Measurements from ENCODE around the gene SGMS1.
A peak's percentile ranks its signal among the peaks of the same experiment; 100 is the strongest.
"Not testable (repeated sequence)": the region's sequence is repeated elsewhere in the genome, so short reads cannot be mapped to it uniquely, and the experiment has no call there.

SGMS1 gene

GRCh38 chr10:50580262-50580891 lies 43.4 kb downstream of the SGMS1 start:
- DNase-seq (ENCODE audit: low spot score), result no peak

- DNase-seq (ENCODE audit: low spot score), result no peak
Observed at GRCh38 chr10:50579491-50580261, 44.1 kb downstream of the SGMS1 start.

DNA sequence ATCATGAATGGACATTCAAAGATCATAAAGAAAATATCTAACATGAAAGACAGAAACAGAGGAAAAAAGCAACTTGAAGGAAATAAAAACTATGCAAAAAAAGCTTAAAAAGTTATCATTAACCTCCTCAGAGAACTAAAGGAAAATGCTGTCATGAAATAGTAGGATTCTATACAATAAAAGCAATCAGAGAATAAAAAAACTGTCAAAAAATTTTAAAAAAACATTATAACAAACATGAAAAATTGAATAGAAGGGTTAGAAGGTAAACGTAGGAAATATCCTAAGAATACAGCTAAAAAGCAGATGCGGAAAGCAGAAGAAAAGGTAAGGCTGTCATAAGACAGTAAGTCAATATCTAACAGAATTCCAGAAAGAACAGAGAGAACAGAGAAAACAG lies 44.8 kb downstream of the SGMS1 start:
- no peak for DNase-seq (ENCODE audit: low spot score)

DNA sequence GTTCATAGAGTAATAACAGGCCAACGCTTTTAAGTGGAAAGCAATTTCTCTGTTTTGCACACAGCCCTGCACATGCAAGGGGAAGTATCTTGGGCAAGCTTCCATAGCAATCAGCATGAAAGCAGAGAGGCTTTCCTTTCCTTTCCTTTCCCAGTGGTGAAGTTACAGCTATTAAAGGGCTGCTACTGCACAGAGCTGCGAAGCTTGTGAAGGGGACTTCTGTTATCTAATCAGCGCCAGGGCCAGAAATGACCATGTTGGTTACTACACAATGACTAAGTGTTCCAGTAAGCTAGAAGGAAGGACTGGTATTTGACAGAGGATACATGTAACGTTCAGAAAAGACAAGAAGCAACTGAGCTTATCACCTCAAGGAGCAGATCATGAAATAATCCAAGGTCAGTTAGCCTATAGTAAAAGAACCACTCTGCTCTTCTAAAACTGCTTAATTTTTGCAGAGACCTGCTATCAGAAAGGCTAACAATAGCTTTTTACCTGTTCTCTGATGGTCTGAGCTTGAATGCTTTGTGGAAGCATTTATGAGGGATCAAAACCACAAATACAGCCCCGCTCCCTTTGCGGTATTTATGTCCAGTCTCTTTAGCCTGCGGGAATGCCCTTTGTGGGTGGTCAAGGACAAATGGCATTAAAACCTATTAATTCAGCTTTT lies 45.9 kb downstream of the SGMS1 start:
- DNase-seq (ENCODE audit: low spot score), result peak; percentile 10

GRCh38 chr10:50577010-50577409 lies 46.7 kb downstream of the SGMS1 start:
- DNase-seq (ENCODE audit: low spot score), result no peak

DNA sequence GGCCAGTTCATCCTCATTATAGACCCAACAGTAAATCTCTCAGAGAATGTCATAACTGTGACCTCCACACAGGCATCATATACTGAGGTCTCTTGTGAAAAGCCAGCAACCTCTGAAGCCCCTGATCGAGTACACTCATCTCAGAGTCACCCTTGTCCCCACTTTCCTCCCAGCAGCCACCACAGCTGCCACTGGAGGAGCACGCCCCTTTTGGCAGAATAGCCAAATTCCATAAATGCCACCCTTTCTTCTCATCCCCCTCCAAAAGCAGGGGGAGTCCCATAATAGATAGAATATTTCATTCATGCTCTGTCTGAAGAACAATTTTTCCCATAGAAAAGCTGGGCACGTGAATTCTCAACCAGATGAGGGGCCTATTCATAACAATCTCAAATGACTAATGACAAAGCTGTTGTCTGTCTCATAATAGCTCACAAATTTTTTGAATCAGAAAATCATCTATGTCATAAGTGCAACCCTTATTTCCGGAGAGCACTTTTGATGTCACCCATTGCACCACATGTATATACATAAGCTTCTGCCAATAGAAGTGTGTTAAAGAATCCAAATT lies 47.4 kb downstream of the SGMS1 start:
- DNase-seq (ENCODE audit: low spot score), result peak; percentile 52

DNA sequence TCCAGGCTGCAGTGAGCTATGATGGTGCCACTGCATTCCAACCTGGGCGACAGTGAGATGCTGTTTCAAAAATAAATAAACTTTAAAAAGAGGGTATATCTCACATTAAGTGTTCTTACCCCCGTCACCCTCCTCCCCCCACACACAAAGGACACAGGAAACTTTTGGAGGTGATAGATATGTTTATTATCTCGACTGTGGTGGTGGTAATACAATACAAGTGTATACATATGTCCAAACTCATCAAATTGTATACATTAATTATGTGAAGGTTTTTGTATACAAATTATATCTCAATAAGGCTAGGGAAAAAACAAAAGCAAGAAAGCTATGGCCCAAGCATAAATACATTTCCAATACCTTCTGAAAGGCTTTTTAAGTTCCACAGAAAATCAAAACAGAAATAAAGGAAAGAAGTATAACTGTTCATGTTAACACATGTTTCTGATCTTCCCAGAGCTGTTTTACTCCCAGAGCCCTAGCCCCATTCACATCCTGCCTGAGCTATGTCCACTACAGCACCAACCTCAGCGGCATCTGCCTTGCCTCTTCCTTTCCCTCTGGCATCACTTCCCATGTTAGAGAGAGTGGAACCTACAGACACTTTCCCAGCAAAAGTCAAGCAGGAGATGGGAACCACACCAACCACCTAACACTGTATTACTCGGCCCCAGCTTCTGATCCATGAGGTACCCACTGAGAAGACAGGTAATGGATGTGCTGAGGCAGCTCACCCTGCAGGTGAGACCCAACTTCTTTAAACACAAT lies 48.1 kb downstream of the SGMS1 start:
- no peak for DNase-seq (ENCODE audit: low spot score)

DNA sequence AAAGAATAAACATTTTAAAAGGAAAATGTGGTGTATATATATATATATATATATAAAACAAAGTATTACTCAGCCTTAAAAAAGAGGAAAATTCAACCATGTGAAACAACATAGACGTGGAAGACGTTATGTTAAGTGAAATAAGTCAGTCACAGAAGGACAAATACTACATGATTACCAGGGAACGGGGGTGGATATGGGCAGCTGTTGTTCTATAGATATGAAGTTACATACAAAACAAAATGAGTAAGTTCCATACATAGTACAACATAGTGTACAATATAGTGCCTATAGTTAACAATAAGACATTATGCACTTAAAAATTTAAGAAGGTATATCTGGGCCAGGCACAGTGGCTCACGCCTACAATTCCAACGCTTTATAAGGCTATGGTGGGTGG lies 48.8 kb downstream of the SGMS1 start:
- no peak for DNase-seq (ENCODE audit: low spot score)

DNA sequence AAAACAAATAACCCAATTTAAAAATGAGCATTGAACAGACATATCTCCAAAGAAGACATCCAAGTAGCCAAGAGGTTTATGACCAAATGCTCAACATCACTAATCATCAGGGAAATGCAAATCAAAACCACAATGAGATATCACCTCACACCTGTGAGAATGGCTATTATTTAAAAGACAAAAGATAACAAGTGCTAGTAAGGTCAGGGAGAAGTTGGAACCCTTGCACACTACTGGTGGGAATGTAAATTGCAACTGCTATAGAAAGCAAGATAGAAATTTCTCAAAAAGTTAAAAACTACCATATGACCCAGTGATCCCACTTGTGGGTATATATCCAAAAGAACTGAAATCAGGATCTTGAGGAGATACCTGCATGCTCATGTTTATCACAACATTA lies 49.5 kb downstream of the SGMS1 start:
- no peak for DNase-seq (ENCODE audit: low spot score)

DNA sequence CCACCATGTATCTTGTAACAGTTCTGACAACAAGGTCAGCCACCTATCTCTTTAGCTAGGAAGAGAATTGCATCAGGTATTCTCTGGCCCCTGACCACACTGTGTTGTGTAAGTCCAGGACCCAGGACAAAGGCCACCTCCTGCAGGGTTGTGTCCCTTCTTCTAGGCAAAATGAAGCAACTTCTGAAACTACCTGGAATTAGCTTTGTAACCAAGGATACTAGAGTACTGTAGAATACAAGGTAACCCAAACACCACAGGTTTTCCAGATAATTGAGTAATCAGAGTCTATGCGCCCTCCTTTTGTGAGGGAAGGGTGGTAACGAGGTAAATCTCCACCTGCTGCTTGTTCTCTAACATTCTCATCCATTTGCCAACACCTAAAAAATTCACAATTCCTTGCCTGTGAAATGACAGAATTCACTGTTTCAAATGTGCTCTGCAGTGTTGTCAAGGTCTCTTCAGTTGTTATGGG lies 51.7 kb downstream of the SGMS1 start:
- DNase-seq (ENCODE audit: low spot score), result no peak

GRCh38 chr10:50568750-50569149 lies 55.0 kb downstream of the SGMS1 start:
- not testable (repeated sequence) for DNase-seq (ENCODE audit: low spot score)

DNA sequence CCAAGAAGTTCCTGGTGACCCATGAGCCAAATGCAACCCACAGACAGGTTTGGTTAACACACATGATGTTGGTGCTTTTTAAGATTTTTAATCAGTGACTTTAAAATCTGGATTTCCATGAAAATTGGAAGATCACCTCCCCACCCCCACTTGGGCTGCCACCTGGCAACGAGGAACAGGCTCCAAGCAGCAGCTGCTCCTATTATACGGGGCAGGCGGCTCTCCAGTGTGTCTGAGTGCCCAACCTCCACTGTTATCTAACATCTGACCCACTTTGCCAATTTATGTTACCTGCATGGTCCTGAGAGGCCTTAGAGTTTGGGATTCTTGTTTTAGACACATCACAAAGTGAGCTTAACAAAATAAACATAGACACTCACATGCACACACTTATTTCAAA lies 56.4 kb downstream of the SGMS1 start:
- no peak for DNase-seq (ENCODE audit: low spot score)

- no peak for DNase-seq (ENCODE audit: low spot score)
Observed at GRCh38 chr10:50566150-50566549, 57.6 kb downstream of the SGMS1 start.

- DNase-seq (ENCODE audit: low spot score), result no peak
Observed at GRCh38 chr10:50565301-50566083, 58.3 kb downstream of the SGMS1 start.

DNA sequence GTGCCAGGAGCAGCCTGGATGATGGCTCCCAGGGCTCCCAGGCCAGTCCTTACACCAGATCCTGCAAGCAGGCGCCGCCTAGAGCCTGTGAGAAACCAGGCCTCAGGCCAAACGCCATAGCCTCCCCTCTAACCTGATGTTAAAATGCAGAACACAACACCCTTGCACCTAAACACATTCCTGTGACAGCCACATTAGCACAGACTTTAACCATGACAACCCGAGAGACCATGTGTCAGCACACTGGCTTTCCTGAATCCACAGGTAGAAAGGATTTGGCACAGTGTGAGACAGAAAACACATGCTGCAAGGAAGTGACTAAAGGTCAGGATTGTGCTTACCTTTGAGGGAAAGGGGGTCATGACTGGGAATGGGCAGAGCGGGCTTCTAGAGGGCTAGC lies 59.9 kb downstream of the SGMS1 start:
- no peak for DNase-seq (ENCODE audit: low spot score)

DNA sequence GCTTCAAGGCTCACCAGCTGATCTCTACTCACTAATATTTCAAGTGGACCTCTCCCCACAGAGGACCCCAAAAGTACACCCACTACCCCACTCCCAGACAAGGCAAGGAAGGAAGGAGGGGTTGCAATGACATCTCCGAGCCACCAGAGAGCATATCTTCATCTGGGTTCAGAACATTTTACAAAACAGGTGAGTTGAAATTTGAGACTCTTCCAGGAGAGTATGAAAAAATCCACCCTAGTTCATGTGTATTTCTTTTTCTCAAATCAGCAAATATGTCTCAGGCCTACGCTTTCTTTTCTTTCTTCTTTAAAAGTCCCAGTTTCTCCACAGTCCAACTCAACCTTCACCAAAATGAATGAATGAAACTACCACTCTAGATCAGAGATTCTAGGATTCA lies 61.9 kb downstream of the SGMS1 start:
- no peak for DNase-seq (ENCODE audit: low spot score)

DNA sequence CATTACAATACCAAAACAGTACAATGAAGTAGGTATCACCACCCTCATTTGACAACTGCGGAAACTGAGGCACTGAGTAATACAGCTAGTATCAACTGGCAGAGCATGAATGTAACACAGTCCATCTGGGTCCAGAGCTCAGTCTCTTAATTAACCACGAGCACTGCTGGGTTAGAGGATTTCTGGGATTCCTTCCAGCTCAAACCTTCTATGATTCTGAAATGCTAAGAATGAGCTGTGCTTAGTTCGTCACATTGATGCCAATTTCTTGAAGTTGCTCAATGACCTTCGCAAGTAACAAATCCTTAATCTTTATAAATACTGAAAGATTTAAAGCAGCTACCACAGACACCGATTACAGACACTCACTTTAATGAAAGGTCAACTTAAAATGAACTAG lies 62.5 kb downstream of the SGMS1 start:
- DNase-seq (ENCODE audit: low spot score), result peak; percentile 90

- DNase-seq (ENCODE audit: low spot score), result no peak
Observed at GRCh38 chr10:50560370-50560769, 63.4 kb downstream of the SGMS1 start.

DNA sequence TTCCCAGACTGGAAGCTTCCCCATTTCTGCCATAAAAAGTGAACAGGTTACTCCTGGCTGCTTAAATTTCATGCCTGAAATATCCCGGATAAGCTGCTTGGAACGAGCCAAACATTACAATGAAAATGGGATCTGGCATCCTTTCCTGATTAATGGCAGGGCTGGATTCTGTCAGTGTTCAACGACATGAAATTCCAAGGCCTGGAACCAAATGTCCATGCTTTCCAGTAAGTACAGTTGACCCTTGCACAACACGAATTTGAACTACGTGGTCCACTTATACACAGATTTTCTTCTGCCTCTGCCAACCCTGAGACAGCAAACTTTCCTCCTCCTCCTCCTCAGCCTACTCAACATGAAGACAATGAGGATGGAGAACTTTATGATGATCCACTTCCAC lies 65.4 kb downstream of the SGMS1 start:
- no peak for DNase-seq (ENCODE audit: low spot score)

GRCh38 chr10:50557130-50557682 lies 66.5 kb downstream of the SGMS1 start:
- no peak for DNase-seq (ENCODE audit: low spot score)

All from AG08395 (cell line).